ENCODE data around the gene CCDC183.
"Not testable (repeated sequence)": the region's sequence is repeated elsewhere in the genome, so short reads cannot be mapped to it uniquely, and the experiment has no call there.

Gene CCDC183

DNA sequence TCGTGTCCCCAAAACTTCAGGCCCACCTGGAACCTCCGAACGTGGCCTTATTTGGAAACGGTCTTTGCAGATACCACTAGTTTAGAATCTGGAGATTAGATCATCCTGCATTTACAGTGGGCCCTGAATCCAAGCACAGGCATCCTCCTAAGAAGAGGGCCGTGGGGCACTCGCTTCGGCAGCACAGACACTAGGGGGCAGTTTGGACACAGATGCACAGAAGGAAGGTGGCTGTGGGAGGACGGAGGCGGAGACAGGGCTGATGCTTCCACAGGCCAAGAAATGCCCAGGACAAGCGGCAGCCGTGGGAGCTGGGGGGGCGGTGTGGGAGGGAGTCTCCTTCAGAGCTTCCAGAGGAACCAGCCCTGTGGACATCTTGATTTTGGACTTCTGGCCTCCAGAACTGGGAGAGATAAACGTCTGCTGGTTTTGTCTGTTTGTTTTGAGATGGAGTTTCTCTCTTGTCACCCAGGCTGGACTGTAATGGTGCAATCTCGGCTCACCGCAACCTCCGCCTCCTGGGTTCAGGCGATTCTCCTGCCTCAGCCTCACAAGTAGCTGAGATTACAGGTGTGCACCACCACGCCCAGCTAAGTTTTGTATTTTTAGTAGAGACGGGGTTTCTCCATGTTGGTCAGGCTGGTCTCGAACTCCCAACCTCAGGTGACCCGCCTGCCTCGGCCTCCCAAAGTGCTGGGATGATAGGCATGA is 35.1 kb upstream of the CCDC183 start:
- peak; percentile 47 for DNase-seq

DNA sequence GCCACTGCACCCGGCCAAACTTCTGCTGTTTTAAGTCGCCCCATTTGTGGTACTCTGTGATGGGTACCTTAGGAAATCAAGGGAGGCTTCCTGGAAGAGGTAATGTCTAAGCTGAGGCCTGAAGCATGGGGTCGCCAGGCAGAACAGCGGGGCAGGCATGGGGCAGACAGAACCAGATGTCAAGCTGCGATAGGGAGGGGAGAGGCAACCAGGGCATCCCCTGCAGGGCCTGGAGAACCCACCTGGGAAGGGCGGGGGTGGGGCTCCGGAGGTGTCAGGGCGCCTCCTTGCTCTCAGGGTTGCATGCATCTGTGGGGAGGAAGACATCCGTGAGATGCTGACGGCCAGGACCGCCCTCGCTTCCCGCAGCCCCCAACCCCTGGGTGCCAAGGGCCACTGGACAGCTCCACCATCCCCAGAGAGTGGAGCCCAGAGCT is 34.6 kb upstream of the CCDC183 start:
- DNase-seq (no peak), ATAC-seq (no peak)

More for the DNA sequence above, 35.1 kb upstream of the CCDC183 start:
- not testable (repeated sequence) for ATAC-seq

DNA sequence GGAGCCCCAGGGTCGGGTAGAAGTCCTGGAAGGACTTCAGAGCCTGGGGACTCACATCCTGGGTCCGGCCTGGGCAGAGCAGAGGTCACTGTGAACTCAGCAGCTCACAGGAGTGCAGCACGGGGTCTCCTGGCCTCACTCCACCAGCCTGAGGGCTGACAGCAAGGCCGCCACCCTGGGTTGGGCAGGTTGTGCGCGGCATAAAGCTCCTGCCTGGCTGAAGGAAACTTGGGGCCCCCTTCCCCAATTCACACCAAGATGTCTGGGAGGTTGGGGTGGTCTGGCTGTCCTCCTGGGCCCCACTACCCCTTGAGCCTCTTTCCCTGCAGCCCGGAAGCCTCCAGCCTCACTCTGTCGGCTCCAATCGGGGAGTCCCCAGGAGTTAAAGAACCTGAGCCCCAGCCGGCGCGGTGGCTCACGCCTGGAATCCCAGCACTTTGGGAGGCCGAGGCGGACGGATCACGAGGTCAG is 33.9 kb upstream of the CCDC183 start:
- ATAC-seq (no peak), DNase-seq (no peak)

DNA sequence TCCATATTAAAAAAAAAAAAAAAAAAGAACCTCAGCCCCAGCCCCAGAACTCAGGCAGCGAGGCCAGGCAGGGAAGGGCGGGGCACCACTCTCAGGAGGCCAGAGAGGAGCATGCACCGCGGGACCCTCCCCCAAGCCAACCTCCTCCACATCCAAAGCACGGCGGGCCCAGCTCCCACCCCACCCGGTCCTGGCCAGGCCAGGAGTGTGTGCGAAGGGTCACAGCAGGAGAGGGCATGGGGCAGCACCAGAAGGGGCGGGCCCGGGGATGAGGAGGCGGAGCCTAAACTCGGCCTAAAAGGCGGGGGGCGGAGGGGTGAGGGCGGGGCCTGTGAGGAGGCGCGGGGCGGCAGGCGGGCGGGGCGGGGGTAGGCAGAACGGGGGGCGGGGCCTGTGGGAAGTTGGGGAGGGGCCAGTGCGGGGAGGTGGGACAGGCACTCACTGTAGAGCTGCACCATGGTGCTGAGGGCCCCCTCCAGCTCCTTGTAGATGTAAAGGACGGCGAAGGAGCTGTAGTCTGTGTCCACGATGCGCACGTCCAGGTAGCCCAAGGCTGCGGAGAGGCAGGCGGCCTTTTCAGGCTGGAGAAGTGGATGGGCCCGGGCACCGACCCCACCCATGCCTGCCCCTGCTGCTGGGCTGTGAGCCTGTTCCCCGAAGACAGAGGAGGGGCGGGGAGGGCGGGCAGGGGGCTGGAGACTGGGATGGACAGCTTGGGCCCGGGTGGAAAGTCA is 33.1 kb upstream of the CCDC183 start:
- peak; percentile 75 for DNase-seq

DNA sequence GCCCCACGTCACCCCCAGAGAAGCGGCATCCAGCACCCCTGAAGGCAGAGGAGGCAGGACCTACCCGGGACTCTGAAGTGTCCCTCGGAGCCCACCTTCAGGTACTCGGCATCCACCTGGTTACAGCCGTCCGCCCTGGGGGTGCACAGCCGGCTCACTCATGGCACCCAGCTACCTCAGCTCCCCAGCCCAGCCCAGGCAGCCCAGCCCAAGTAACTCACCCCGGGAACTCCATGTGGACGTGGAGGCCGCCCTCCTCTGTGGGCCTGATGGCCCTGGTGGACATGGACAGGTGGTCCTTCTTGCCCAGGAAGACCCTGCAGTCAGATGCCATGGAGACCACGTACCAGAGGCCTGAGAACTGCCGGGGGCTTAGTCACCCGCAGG is 32.5 kb upstream of the CCDC183 start:
- ATAC-seq, result no peak
- DNase-seq, result no peak

More for the DNA sequence above, 33.1 kb upstream of the CCDC183 start:
- ATAC-seq, result no peak

DNA sequence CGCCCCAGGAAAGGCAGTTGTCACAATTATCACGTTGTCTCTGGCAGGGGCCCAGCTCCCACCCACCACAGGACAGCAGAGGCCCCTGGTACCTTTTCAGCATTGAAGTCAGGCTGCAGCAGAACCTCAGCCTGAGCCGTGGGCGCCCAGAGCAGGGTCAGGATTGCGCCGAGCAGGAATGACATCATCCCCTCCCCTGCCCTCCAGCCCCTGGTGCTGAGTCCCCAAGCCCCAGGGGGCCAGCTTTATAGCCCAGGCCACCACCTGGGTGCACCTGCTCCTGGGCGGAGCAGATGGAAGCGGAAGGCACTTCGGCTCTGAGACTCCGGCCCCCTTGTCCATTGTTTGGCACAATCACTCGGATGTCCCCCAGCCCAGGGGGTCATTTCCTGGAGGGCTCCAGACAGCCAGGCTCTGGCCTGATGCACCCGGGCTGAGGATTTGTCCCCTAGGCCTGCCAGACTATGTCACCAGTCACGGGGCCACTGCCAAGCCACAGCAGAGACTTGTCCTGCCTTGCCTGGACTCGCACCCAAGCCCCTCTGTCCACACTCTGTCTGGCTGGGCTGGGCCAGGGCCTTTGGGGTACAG is 31.7 kb upstream of the CCDC183 start, which contains the start of gene LCN15:
Gene LCN15 (minus strand): TSS at position 218 of the 591 bp plus-strand sequence. CDS start 30 bp downstream, at position 188.
- no peak for ATAC-seq
- no peak for DNase-seq

DNA sequence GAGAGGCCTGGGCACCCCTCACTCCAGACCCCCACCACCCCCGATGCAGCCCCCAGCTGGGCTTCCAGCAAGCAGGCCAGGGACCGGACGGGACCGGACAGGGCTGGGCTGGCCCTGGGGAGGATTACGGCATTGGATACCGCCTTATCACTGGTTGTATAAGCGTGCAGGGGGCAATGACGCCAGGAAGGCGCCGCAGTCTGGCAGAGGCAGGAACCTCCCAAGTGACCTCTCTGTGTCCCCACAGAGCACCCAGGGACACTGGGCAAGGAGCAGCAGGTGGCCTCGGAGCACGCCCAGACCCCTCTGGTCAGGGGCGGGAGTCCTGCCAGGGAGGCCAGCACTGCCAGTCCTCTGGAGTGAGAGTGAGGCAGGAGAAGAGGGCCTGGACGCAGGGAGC is 31.1 kb upstream of the CCDC183 start:
- DNase-seq (no peak), ATAC-seq (no peak)

DNA sequence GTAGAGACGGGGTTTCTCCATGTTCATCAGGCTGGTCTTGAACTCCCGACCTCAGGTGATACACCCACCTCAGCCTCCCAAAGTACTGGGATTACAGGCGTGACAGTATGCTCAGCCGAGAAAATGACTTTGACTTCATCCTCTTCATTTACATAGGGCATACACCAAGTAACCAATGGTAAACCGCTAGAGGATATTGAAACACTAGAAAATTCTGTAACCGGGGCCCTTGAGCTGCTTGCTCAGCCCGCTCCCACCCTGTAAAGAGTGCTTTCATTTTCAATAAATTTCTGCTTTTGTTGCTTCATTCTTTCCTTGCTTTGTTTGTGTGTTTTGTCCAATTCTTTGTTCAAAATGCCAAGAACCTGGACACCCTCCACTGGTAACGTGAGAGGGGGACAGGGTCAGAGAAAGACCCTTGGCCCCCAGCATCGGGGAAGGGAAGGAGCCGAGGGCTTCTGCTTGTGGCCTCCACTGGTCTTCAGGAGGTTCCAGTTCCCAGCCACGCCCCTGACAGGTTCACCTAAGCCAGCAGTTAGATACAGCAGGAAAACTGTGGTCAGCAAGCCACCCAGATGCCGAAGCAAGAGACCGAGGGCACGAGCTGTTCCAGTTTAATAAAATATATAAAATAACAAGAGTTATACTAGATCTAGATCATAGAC is 30.3 kb upstream of the CCDC183 start:
- ATAC-seq, DNase-seq: not testable (repeated sequence)

DNA sequence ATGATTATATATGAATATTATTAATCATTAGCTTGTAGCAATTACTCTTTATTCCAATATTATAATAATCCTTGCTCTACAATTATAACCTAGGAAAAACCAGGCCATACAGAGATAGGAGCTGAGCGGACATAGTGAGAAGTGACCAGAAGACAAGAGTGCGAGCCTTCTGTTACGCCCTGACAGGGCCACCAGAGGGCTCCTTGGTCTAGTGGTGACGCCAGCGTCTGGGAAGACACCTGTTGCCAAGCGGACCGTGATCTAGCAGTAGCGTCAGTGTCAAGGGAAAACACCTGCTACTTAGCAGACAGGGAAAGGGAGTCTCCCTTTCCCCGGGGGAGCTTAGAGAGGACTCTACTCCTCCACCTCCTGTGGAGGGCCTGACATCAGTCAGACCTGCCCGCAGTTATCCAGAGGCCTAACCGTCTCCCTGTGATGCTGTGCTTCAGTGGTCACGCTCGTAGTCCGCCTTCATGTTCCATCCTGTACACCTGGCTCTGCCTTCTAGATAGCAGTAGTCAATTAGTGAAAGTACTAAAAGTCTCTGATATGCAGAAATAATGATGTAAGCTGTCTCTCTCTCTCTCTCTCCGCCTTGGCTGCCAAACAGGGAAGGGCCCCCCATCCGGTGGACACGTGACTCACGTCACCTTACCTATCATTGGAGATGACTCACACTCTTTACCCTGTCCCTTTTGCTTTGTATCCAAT is 29.6 kb upstream of the CCDC183 start:
- peak; percentile 37 for ATAC-seq
- DNase-seq, result peak; percentile 68

DNA sequence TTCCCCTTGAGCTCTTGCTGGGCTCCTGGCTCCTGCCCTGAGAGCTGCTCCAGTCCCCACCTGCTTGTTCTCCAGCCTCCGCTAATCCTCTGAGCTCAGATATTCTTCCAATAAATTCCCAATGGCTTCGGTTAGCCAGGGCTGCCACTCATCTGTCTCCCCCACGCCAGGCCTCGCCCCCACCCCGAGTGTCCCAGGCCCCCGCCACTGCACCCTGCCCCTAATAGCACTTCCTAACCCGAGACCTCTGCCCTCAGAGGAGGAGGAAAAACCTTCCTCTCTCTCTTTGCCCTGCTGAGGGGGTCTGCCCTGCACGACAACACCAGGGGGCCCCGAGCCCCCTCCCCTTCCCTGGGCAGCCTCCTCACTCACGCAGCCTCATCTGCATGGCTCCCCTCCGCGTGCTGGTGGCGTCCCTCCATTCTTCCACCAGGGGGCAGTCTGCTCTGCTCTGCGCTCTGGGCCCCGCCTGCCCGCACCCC is 26.4 kb upstream of the CCDC183 start:
- ATAC-seq, result no peak
- DNase-seq, result peak; percentile 73

DNA sequence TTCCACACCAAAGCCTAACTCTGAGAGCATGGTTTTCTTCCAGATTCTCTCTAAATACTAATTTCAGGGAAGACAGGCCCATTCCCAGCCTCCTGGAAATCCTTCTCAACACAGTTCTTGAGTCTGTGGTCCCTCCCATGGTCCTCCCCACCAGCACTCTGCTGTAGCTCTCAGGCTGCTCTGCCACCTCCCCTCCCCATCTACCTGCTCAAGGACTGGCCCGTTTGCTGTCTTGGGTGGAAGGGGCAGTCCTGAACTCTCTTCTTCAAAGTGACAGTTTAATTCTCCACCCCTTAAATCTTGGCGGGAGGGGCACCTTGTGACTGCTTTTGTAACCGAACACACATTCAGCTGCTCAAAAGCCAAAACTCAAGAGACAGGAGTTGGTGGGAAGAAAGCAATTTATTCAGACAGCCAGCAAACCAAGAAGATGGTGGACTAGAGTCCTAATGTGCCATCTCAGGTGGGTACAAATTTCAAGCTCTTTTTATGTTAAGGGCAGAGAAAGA is 24.2 kb upstream of the CCDC183 start:
- DNase-seq (no peak), ATAC-seq (no peak)

DNA sequence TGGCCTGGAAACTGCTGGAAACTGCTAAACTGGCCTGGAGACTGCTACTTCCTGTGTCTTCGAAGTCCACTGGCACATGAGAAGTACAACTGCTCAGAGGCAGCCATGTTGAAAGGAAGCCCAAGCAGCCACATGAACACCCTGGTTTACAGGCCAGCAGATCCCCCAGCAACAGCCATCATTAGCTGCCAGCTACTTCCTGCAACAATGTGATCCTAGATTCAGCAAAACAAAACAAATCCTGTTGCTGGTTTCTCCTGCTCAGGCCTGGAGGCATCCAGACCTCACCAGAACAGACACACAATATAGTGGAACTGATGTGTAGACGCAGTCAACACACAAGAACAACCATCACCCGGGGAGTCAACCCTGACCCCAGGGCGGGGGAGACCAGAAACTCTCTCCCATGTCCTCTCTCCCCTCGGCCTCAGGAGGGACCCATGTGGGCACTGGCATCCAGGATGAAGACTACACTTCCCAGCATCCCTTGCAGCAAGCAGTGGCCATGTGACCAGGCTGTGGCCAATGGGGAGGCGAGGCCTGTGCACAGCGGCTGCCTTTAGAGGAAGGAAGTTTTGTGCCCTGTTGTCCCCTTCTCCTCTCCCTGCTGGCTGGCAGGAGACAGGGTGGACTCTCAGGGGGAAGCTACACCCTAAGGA is 22.6 kb upstream of the CCDC183 start:
- DNase-seq (peak; percentile 34), ATAC-seq (no peak)

DNA sequence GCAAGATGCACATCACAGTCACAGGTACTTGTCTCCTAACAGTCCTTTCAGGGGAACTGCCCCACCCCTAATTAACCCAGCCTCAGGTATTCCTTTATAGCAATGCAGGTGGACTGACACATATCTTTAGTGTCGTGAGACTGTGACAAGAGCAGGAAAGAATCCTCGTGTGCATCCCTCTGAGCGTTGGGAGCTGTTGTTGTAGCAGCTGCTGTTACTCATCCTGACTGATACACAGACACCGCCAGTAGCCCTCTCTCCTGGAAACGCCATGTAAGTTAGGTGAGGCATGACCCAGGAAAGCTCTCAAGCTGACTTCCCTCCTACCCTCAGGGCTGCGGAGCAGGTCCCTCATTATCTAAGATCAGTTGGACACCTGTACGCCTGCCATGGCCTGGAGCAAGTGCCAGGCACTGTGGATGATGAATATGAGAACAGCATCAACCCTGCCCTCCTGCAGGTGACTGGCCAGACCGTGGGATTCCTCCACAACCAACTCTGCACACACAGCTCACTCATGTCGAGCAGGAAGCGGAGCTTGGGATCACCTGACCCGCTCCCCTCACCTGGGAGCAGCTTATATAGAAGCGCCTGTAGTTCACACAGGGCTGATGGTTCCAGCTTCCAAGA is 21.6 kb upstream of the CCDC183 start:
- DNase-seq (no peak), ATAC-seq (no peak)

DNA sequence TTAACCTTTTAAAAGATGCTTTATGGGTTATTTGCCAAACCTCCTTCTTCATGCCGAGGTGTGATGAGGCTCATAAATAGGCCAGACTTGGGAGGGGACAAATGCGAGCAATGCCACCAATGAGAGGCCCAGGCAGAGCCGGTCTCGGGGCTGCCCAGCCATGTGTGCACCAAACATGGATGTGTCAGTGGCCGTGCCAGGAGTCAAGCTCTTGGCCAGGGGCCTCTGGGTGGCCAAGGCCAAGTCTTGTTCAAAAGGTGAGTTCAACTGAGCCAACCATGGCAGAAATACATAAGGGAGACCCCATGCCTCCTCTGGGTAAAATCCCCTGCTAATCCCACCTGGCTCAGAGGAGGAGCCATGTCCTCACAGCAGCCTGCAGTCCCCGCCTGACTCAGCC is 20.9 kb upstream of the CCDC183 start:
- DNase-seq, result no peak
- ATAC-seq, result no peak

DNA sequence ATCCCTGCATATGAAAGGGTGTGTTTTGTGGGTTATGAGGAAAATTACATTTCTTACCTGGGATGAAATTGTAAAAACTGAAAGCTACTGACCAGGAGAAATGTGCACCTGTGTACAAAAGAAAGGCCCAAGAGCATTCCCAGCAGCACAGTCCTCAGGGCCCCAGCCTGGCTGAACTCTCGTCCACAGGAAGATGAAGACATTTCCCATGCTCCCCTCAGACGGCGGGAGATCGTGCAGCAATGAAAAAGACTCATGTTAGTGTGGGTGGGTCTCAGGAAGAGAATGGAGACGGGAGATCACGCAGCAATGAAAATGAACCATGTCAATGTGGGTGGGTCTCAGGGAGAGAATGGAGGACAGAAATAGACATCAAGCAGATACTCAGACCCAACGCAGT is 19.2 kb upstream of the CCDC183 start:
- DNase-seq (no peak), ATAC-seq (no peak)

DNA sequence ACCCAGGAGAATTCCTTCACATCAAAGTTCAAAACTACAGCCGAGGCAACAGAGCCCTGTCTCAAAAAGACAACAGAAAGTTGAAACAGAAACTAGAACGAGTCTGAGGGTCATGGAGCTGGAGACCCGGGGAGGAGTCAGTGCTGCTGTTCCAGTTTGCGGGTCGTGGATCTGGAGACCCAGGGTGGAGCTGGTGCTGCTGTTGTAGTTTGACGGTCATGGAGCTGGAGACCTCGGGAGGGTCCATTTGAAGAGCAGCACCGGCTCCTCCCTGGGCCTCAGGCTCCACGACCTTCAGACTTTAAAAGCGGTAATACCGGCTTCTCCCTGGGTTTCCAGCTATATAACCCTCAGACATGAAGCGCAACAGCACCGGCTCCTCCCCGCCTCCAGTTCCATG is 18.8 kb upstream of the CCDC183 start:
- no peak for ATAC-seq
- DNase-seq, result no peak

DNA sequence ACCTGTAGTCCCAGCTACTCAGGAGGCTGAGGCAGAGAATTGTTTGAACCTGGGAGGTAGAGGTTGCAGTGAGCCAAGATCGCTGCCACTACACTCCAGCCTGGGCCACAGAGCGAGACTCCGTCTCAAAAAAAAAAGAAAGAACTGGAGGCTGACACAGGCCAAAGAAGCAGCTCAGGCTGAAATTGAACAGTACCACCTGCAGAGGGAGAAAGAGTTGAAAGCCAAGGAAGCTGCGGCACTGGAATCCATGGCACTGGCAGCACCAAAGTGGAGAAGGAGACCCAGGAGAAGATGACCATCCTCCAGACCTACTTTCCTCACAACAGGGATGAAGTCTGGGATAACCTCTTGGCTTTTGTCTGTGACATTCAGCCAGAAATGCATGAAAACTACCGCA is 16.3 kb upstream of the CCDC183 start:
- DNase-seq (no peak), ATAC-seq (no peak)

DNA sequence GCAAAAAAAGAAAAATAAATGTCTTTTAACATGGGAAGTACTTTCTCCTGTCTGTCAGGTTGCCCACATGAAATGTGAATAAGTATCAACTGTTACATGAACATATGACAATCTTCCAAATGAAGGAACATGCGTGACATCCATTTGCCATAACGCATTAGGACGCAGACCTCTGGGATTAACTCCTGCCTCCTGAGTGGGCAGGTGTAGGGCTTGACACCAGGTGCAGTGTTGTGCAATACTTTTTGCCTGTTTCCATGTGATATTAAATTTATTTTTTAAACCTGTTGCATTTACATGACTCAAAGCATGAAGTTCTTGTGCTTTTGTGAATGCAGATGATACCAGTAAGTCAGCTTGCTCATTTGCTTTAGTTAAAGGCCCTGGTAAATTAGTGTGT is 13.7 kb upstream of the CCDC183 start:
- no peak for DNase-seq
- ATAC-seq, result no peak

DNA sequence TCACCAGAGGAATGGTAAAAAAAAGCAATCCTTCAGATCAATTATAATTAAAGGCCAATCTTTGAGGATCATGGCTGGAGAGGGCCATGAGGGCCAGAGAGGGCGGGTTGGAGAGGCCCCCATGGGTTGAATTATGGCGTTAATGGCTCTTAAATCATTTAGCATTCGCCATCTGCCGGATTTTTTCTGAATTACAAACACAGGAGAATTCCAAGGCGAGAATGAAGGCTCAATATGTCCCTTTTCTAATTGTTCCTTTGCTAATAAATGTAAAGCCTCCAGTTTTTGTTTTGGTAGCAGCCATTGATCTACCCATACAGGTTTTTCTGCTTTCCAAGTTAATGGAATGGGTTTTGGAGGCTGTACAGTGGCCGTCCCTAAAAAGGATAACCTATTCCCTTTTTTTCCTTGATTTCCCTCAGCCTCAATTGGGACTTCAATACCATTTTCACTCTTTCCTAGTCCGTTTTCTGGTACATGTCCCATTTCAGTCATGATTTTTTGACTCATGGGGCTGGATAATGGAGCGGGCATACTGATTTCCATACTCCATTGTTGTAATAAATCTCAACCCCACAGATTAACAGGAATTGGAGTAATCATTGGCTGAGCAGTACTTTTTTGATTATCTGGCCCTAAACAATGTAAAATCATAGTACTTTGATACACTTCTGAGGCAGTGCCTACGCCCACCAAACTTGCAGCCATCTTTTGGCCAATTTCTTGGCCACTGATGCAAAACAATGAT is 11.7 kb upstream of the CCDC183 start:
- no peak for ATAC-seq
- DNase-seq, result no peak

DNA sequence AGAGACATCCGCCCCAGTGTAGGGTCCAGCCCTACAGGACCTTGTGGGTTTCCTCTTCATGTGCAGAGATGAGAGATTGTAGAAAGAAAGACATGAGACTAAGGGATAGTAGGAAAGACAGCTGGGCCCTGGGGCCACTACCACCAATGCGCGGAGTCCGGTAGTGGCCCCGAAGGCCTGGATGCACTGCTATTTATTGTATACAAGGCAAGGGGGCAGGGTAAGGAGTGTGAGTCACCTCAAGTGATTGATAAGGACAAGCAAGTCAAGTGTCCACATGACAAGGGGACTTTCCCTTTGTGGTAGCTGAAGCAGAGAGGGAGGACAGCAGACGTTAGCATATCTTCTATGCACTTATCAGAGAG is 11.2 kb upstream of the CCDC183 start:
- DNase-seq, result no peak
- ATAC-seq, result peak; percentile 23
